ENCODE measurements around the gene PHOSPHO2. TPM values are rescaled to one million over a fixed set of nuclear protein-coding genes. Genes with fewer than 3 reads are reported as not detected.

Gene PHOSPHO2
- total RNA-seq, 3 donors from 2014 or later: 9.1 to 17.4 (median 16.2) TPM

- no peaks in the 10 kb centered on the region for H3K27me3 ChIP-seq
- TF ChIP-seq CTCF (IDR thresholded peaks at IDR 0.05) (no peak), POLR2A (IDR thresholded peaks at IDR 0.05) (no peak), POLR2AphosphoS5 (IDR thresholded peaks at IDR 0.05) (no peak)
- no peaks in the 10 kb centered on the region for H3K9me3 ChIP-seq
- intact Hi-C loops (cut with DNase I; ENCODE audit: low total_unique reads): no loop called here
- no peak overlapping the region for H3K27ac ChIP-seq
- no peaks in the 10 kb centered on the region for H3K36me3 ChIP-seq
- no peak for DNase-seq (ENCODE audit: low spot score in 2 of 2)
- no peaks in the 10 kb centered on the region for H3K4me1 ChIP-seq
- H3K4me3 ChIP-seq: no peak overlapping the region
Measured at GRCh38 chr2:169672406-169672805, 21.9 kb upstream of the PHOSPHO2 start.

GRCh38 chr2:169673106-169673505, 21.2 kb upstream of the PHOSPHO2 start:
- no peaks in the 10 kb centered on the region for H3K4me1 ChIP-seq
- TF ChIP-seq CTCF (IDR thresholded peaks at IDR 0.05) (no peak), POLR2AphosphoS5 (IDR thresholded peaks at IDR 0.05) (no peak)
- no peak for DNase-seq (ENCODE audit: low spot score in 2 of 2)
- no peaks in the 10 kb centered on the region for H3K9me3 ChIP-seq
- intact Hi-C loops (cut with DNase I; ENCODE audit: low total_unique reads): no loop called here
- no peaks in the 10 kb centered on the region for H3K36me3 ChIP-seq
- H3K27me3 ChIP-seq: no peaks in the 10 kb centered on the region
- H3K27ac ChIP-seq: no peak overlapping the region
- H3K4me3 ChIP-seq: no peak overlapping the region

GRCh38 chr2:169673921-169674320, 20.3 kb upstream of the PHOSPHO2 start:
- Histone ChIP-seq H3K36me3 (no peaks in the 10 kb centered on the region), H3K4me3 (no peak overlapping the region), H3K4me1 (no peaks in the 10 kb centered on the region), H3K27me3 (no peaks in the 10 kb centered on the region), H3K9me3 (no peaks in the 10 kb centered on the region), H3K27ac (no peak overlapping the region)
- no peak for DNase-seq (ENCODE audit: low spot score in 2 of 2)
- intact Hi-C loops (cut with DNase I; ENCODE audit: low total_unique reads): no loop called here
- TF ChIP-seq POLR2AphosphoS5 (IDR thresholded peaks at IDR 0.05) (no peak), CTCF (IDR thresholded peaks at IDR 0.05) (no peak), POLR2A (IDR thresholded peaks at IDR 0.05) (no peak)

- Histone ChIP-seq H3K27ac (no peak overlapping the region), H3K4me1 (no peaks in the 10 kb centered on the region), H3K4me3 (no peak overlapping the region), H3K9me3 (no peaks in the 10 kb centered on the region), H3K36me3 (no peaks in the 10 kb centered on the region), H3K27me3 (no peaks in the 10 kb centered on the region)
- intact Hi-C loops (cut with DNase I; ENCODE audit: low total_unique reads): no loop called here
- no peak for DNase-seq (ENCODE audit: low spot score in 2 of 2)
- TF ChIP-seq CTCF (IDR thresholded peaks at IDR 0.05) (no peak), POLR2AphosphoS5 (IDR thresholded peaks at IDR 0.05) (no peak), POLR2A (IDR thresholded peaks at IDR 0.05) (no peak)
Measured at GRCh38 chr2:169676357-169676756, 17.9 kb upstream of the PHOSPHO2 start.

- no peak for DNase-seq (ENCODE audit: low spot score in 2 of 2)
- Histone ChIP-seq H3K4me3 (no peak overlapping the region), H3K36me3 (no peaks in the 10 kb centered on the region), H3K27ac (no peak overlapping the region), H3K4me1 (no peaks in the 10 kb centered on the region), H3K9me3 (no peaks in the 10 kb centered on the region), H3K27me3 (no peaks in the 10 kb centered on the region)
- intact Hi-C loops (cut with DNase I; ENCODE audit: low total_unique reads): no loop called here
- no peak for TF ChIP-seq POLR2AphosphoS5 (IDR thresholded peaks at IDR 0.05)
- TF ChIP-seq CTCF (IDR thresholded peaks at IDR 0.05): no peak
- TF ChIP-seq POLR2A (IDR thresholded peaks at IDR 0.05): no peak
Measured at GRCh38 chr2:169676850-169677249, 17.4 kb upstream of the PHOSPHO2 start.
